ENCODE results near the gene NMRK1.

NMRK1 gene

DNA sequence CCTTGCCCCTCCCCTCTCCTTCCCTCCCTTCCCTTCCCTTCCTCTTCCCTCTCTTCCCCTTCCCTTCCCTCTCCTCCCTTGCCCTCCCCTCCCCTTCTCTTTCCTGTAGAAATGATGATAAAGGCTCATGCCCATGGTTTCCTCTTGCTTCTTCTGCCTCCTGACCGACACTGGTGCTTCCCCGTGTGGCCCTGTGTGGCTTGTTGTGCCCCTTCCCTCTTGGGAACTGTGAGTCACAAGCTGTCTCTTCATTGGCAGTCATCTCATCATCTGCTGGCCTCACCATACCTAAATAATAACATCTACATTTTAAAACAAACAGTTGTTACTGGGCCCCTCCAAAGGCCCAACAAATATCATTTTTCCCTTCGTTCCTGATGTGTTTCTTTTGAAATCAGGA is 48.2 kb downstream of the NMRK1 start:
- Histone ChIP-seq H3K27me3 (ENCODE audit: insufficient read depth, low read length) (no peaks in the 10 kb centered on the region), H3K79me1 (ENCODE audit: low read length) (no peaks in the 10 kb centered on the region), H4K91ac (ENCODE audit: low read depth, low read length) (no peak overlapping the region), H3K27ac (ENCODE audit: low read depth, low read length) (no peak overlapping the region), H4K12ac (ENCODE audit: low read depth, low read length) (no peak overlapping the region), H2BK5ac (ENCODE audit: low read depth, low read length, poor library complexity) (no peak overlapping the region), H3K79me2 (ENCODE audit: control insufficient read depth, insufficient read depth, low read length, poor library complexity) (no peaks in the 10 kb centered on the region), H3K18ac (ENCODE audit: low read length) (no peak overlapping the region), H3K4me1 (ENCODE audit: control insufficient read depth in 1 of 2, insufficient read depth in 2 of 2, low read length in 2 of 2) (no peaks in the 10 kb centered on the region), H3K4me2 (ENCODE audit: low read length) (no peak overlapping the region), H2BK120ac (ENCODE audit: insufficient read depth, low read length, poor library complexity) (no peak overlapping the region), H3K9me3 (ENCODE audit: insufficient read depth, low read depth, low read length) (no peaks in the 10 kb centered on the region), H2AFZ (ENCODE audit: insufficient read depth, low read length, poor library complexity) (no peak overlapping the region), H4K8ac (ENCODE audit: low read depth, low read length) (no peak overlapping the region), H3K36me3 (ENCODE audit: control insufficient read depth in 1 of 2, insufficient read depth in 2 of 2, low read length in 2 of 2) (no peaks in the 10 kb centered on the region), H3K23ac (ENCODE audit: low read length) (no peak overlapping the region), H3K4me3 (ENCODE audit: low read depth, low read length) (no peak overlapping the region), H3K4ac (ENCODE audit: low read depth, low read length) (no peak overlapping the region), H2BK12ac (ENCODE audit: low read length) (no peak overlapping the region), H3K14ac (ENCODE audit: low read length) (no peak overlapping the region), H2AK5ac (ENCODE audit: low read length) (no peak overlapping the region), H3K9ac (ENCODE audit: low read length) (no peak overlapping the region)
- whole genome bisulfite sequencing (ENCODE audit: extremely low coverage, insufficient coverage, insufficient read length) = no CpG with 5 or more reads among the region's 3 CpGs
- DNase-seq = no peak

DNA sequence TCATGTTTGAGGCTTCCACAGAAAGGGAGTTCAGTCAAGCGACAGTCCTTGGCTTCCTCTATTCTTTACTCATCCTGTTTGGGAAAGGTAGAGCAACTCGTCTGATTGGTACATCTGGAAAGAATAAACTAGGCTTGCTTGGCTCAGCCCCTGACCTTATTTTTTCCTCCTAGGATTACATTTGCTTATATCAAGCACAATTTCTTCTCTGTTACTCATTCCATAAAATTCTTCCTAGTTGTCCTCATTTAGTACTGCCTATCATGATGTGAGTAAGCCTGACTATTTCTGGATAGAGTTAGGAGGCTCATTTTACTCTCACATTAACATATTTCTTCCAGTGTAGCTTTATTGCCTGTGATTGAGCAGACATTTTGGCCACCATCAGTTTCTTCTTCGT is 48.9 kb downstream of the NMRK1 start:
- H3K27me3 ChIP-seq (ENCODE audit: insufficient read depth, low read length) = no peaks in the 10 kb centered on the region
- no peak overlapping the region for H2BK120ac ChIP-seq (ENCODE audit: insufficient read depth, low read length, poor library complexity)
- H2BK12ac ChIP-seq (ENCODE audit: low read length) = no peak overlapping the region
- WGBS (ENCODE audit: extremely low coverage, insufficient coverage, insufficient read length) = no CpG with 5 or more reads among the region's 3 CpGs
- H4K8ac ChIP-seq (ENCODE audit: low read depth, low read length) = no peak overlapping the region
- no peak overlapping the region for H3K4ac ChIP-seq (ENCODE audit: low read depth, low read length)
- no peak overlapping the region for H2AFZ ChIP-seq (ENCODE audit: insufficient read depth, low read length, poor library complexity)
- no peak overlapping the region for H3K4me2 ChIP-seq (ENCODE audit: low read length)
- no peaks in the 10 kb centered on the region for H3K36me3 ChIP-seq (ENCODE audit: control insufficient read depth in 1 of 2, insufficient read depth in 2 of 2, low read length in 2 of 2)
- no peak overlapping the region for H3K14ac ChIP-seq (ENCODE audit: low read length)
- no peak overlapping the region for H3K4me3 ChIP-seq (ENCODE audit: low read depth, low read length)
- H2AK5ac ChIP-seq (ENCODE audit: low read length) = no peak overlapping the region
- H3K18ac ChIP-seq (ENCODE audit: low read length) = no peak overlapping the region
- H3K79me2 ChIP-seq (ENCODE audit: control insufficient read depth, insufficient read depth, low read length, poor library complexity) = no peaks in the 10 kb centered on the region
- no peak overlapping the region for H2BK5ac ChIP-seq (ENCODE audit: low read depth, low read length, poor library complexity)
- no peaks in the 10 kb centered on the region for H3K4me1 ChIP-seq (ENCODE audit: control insufficient read depth in 1 of 2, insufficient read depth in 2 of 2, low read length in 2 of 2)
- no peaks in the 10 kb centered on the region for H3K9me3 ChIP-seq (ENCODE audit: insufficient read depth, low read depth, low read length)
- no peak overlapping the region for H3K27ac ChIP-seq (ENCODE audit: low read depth, low read length)
- no peaks in the 10 kb centered on the region for H3K79me1 ChIP-seq (ENCODE audit: low read length)
- DNase-seq = no peak
- no peak overlapping the region for H4K91ac ChIP-seq (ENCODE audit: low read depth, low read length)
- H3K23ac ChIP-seq (ENCODE audit: low read length) = no peak overlapping the region
- H4K12ac ChIP-seq (ENCODE audit: low read depth, low read length) = no peak overlapping the region
- H3K9ac ChIP-seq (ENCODE audit: low read length) = no peak overlapping the region

DNA sequence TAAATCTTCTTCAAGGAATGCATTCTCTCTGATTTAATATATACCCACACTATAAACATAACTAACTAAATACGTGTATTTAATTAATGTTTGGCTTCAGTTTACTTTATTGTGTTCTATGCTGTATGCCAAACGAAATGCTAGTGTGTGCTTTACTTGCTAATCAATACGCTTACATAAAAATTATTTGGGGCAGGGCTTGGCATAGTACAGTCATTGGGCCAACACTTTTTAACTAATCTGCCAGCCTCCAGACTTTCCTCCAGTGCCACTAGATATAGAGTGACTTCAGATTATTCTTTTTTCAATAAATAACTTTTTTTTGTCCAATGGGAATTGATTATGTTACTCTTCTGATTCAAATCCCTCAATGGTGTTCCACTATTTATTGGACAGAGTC is 51.2 kb downstream of the NMRK1 start:
- H2BK120ac ChIP-seq (ENCODE audit: insufficient read depth, low read length, poor library complexity) = no peak overlapping the region
- no peaks in the 10 kb centered on the region for H3K9me3 ChIP-seq (ENCODE audit: insufficient read depth, low read depth, low read length)
- no peak overlapping the region for H3K14ac ChIP-seq (ENCODE audit: low read length)
- no peak for DNase-seq
- H2AFZ ChIP-seq (ENCODE audit: insufficient read depth, low read length, poor library complexity) = no peak overlapping the region
- H3K4me2 ChIP-seq (ENCODE audit: low read length) = no peak overlapping the region
- no peak overlapping the region for H3K9ac ChIP-seq (ENCODE audit: low read length)
- H3K4ac ChIP-seq (ENCODE audit: low read depth, low read length) = no peak overlapping the region
- H3K23ac ChIP-seq (ENCODE audit: low read length) = no peak overlapping the region
- H3K27ac ChIP-seq (ENCODE audit: low read depth, low read length) = no peak overlapping the region
- H2BK12ac ChIP-seq (ENCODE audit: low read length) = no peak overlapping the region
- no peaks in the 10 kb centered on the region for H3K79me1 ChIP-seq (ENCODE audit: low read length)
- H3K27me3 ChIP-seq (ENCODE audit: insufficient read depth, low read length) = no peaks in the 10 kb centered on the region
- H4K91ac ChIP-seq (ENCODE audit: low read depth, low read length) = no peak overlapping the region
- no peaks in the 10 kb centered on the region for H3K36me3 ChIP-seq (ENCODE audit: control insufficient read depth in 1 of 2, insufficient read depth in 2 of 2, low read length in 2 of 2)
- H3K4me3 ChIP-seq (ENCODE audit: low read depth, low read length) = no peak overlapping the region
- no peak overlapping the region for H2AK5ac ChIP-seq (ENCODE audit: low read length)
- no CpG with 5 or more reads among the region's 3 CpGs for WGBS (ENCODE audit: extremely low coverage, insufficient coverage, insufficient read length)
- H3K4me1 ChIP-seq (ENCODE audit: control insufficient read depth in 1 of 2, insufficient read depth in 2 of 2, low read length in 2 of 2) = no peaks in the 10 kb centered on the region
- H3K18ac ChIP-seq (ENCODE audit: low read length) = no peak overlapping the region
- H2BK5ac ChIP-seq (ENCODE audit: low read depth, low read length, poor library complexity) = no peak overlapping the region
- no peak overlapping the region for H4K12ac ChIP-seq (ENCODE audit: low read depth, low read length)
- no peaks in the 10 kb centered on the region for H3K79me2 ChIP-seq (ENCODE audit: control insufficient read depth, insufficient read depth, low read length, poor library complexity)
- H4K8ac ChIP-seq (ENCODE audit: low read depth, low read length) = no peak overlapping the region

DNA sequence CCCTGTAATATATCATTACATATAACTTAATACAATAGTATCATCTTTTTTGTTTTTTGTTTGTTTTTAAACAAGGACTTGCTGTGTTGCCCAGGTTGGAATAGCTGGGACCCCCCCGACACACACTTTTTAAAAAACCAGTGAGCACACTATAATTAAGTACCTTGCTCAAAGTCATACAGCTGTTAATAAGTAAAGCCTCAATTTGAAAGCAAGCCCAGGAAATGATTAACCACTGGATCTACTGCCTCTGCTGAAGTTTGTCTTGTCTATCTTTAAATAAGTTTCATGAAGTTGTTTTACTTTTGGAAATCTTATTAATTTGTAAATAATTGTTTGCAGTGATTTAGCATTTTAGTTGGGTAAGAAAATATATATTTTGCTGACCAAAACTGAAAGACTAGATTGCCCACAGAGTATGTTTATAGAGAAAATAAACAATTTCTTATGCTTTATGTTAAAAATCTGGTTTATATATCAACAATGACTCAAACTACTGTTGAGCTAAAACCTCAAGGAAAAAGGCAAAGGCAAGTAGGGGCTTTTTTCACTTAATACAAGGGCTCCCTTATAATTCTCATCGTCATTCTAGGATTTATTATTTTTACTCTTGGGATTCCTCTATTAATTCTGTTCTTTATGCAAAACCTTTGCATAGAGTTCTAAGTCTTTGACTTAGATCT is 54.0 kb downstream of the NMRK1 start:
- no CpG with 5 or more reads among the region's 2 CpGs for WGBS (ENCODE audit: extremely low coverage, insufficient coverage, insufficient read length)
- no peak for DNase-seq
- Histone ChIP-seq H3K4me3 (ENCODE audit: low read depth, low read length) (no peak overlapping the region), H3K4me1 (ENCODE audit: control insufficient read depth in 1 of 2, insufficient read depth in 2 of 2, low read length in 2 of 2) (no peaks in the 10 kb centered on the region), H2AK5ac (ENCODE audit: low read length) (no peak overlapping the region), H2AFZ (ENCODE audit: insufficient read depth, low read length, poor library complexity) (no peak overlapping the region), H4K8ac (ENCODE audit: low read depth, low read length) (no peak overlapping the region), H3K79me1 (ENCODE audit: low read length) (no peaks in the 10 kb centered on the region), H4K12ac (ENCODE audit: low read depth, low read length) (no peak overlapping the region), H3K4me2 (ENCODE audit: low read length) (no peak overlapping the region), H3K9ac (ENCODE audit: low read length) (no peak overlapping the region), H3K4ac (ENCODE audit: low read depth, low read length) (no peak overlapping the region), H2BK5ac (ENCODE audit: low read depth, low read length, poor library complexity) (no peak overlapping the region), H2BK12ac (ENCODE audit: low read length) (no peak overlapping the region), H3K27ac (ENCODE audit: low read depth, low read length) (no peak overlapping the region), H2BK120ac (ENCODE audit: insufficient read depth, low read length, poor library complexity) (no peak overlapping the region), H3K14ac (ENCODE audit: low read length) (no peak overlapping the region), H3K27me3 (ENCODE audit: insufficient read depth, low read length) (no peaks in the 10 kb centered on the region), H3K9me3 (ENCODE audit: insufficient read depth, low read depth, low read length) (no peaks in the 10 kb centered on the region), H4K91ac (ENCODE audit: low read depth, low read length) (no peak overlapping the region), H3K23ac (ENCODE audit: low read length) (no peak overlapping the region), H3K18ac (ENCODE audit: low read length) (no peak overlapping the region), H3K36me3 (ENCODE audit: control insufficient read depth in 1 of 2, insufficient read depth in 2 of 2, low read length in 2 of 2) (no peaks in the 10 kb centered on the region), H3K79me2 (ENCODE audit: control insufficient read depth, insufficient read depth, low read length, poor library complexity) (no peaks in the 10 kb centered on the region)
